Measurements from ENCODE around the gene REPS1.

DNA sequence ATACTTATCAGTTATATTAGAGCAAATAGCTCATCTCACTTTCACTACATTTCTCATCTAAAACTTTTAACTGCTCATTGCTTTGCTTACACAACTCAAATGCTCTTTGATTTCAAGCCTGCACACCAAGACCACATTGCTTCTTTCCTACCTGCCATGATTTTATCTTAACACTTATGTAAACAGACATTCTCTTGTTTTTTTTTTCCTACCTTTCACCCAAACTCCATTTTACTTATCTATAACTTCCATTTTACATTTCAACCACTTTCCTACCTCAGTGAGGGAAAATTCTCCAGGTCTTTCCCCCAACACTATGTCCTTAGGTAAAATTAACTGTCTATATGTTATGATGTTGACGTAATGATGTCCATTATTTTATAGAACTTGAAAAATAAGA, 24.0 kb downstream of the REPS1 start:
- TF ChIP-seq CTCF (conservative IDR thresholded peaks at IDR 0.05; ENCODE audit: low read depth, low read length) = no peak
- no peak for TF ChIP-seq EZH2 (IDR thresholded peaks at IDR 0.05; ENCODE audit: borderline replicate concordance, low read depth, low read length, poor library complexity, severe bottlenecking)
